H54 (cell line): ENCODE data around the gene OLFM4.

ENCODE experiments used
- DNase-seq: peaks from one replicate; pipeline ENCODE4 v3.0.0; 2011; ENCODE audit warnings: low spot score, mixed read lengths; ENCODE audit not compliant: insufficient read length
- FAIRE-seq: peaks from 3 replicates; lab custom pipeline; 2011; peaks lifted over from hg19 to GRCh38; lab: Jason Lieb, UNC
- POLR2A ChIP-seq: IDR thresholded peaks from 2 replicates; pipeline ENCODE4 v1.6.1; 2011; ENCODE audit warnings: low read depth, mild to moderate bottlenecking, low read length

Gene OLFM4

DNA sequence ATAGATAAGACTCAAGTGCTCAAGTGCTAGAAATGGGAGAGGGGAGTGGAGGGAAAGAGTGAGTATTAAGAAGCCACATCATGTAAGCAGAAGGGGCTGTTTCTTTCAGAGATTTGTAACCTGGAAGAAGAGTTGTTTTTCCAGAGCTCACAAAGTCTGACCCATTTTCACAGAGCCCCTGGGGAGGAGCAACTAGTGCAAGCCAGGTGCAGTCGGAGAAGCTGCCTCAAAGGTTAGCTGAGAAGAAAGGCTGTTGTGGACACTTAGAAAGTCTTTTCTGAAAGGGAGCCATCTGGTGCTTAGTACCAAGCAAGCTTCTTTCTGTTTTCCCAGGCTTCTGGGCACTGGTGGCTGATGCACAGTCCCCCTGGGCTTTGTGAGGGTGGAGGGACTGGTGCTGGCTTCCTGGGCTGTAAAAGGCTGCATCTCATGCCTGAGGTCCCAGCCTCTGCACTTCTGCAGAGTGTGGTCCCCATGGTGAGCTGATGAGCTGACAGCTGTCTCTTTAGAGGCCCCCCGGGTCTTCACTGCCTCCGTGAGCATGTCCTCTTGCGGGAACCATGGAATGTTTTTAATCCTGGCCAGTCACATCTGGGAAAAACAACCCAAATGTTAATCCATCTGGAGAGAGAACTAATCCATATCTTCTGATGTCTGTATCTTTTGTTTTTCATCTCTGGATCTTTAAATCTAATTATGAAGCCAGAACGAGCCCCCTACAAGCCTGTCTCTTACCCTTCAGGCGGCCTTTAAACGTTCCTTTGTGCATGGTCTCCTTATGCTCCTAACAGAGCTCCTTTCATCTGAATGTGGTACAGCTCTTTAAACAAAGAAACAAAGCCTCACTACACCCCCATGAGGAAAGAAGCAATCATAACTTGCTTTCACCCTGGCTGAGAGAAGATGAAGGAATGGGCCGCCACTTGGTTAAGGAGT is 40.2 kb downstream of the OLFM4 start:
- DNase-seq (no peak), FAIRE-seq (no peak)
- TF ChIP-seq POLR2A, result no peak

DNA sequence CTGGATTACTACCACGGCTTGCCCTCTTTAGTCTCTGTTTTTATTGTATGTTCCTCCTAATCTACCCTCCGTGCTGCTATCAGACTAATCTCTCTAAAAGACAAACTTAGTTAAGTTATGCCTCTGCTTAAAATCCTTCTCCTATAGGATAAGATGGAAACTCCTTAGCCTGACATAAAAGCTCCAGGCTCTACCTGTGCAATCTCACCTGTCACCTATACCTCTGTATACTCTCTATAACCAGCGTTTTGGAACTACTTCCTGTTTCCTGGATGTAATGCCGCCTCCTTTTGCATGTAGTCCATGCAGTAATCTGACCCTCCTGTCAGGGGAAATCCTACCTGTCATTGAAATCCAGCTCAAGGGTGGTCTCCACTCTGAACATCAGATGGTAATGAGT is 41.2 kb downstream of the OLFM4 start:
- DNase-seq, result no peak
- FAIRE-seq, result no peak
- no peak for TF ChIP-seq POLR2A

DNA sequence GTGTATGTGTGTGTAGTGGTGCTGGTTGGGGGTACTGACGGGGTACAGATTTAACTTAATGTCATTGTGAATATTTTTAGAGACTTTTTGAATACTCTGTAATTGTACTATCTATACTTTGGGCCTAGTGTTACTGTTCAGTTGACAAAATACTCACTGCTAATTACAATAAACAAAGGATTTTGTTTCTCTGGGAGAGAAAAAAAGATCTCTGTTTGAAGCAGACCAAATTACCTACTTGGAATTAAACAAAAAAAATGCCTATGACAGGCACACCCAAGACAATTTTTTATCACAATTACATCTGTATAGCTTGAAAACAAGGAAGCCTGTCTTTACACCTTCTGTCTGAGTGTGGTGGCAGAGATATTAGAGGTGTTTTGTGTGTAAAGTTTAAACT is 45.1 kb downstream of the OLFM4 start:
- DNase-seq (no peak), FAIRE-seq (no peak)
- TF ChIP-seq POLR2A, result no peak

DNA sequence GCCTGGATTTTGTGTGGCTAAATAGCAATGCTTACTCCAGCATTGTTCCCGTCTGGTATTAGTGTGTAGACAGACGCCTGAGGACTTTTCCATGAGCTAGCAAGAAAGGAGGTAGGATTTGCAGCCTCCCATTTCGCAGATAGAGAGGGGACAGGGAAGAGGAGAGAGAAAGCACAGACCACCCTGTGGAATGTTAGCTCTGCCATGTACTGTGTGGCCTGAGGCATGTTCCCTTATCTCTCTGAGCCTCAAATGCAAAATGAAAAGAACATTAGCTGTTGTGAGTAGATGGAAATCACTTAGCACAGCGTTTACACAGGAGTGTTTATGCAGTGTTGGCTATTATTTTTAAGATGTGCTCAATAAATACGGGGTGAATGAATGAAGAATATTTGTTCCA is 45.5 kb downstream of the OLFM4 start:
- DNase-seq (no peak), FAIRE-seq (no peak)
- TF ChIP-seq POLR2A, result no peak

DNA sequence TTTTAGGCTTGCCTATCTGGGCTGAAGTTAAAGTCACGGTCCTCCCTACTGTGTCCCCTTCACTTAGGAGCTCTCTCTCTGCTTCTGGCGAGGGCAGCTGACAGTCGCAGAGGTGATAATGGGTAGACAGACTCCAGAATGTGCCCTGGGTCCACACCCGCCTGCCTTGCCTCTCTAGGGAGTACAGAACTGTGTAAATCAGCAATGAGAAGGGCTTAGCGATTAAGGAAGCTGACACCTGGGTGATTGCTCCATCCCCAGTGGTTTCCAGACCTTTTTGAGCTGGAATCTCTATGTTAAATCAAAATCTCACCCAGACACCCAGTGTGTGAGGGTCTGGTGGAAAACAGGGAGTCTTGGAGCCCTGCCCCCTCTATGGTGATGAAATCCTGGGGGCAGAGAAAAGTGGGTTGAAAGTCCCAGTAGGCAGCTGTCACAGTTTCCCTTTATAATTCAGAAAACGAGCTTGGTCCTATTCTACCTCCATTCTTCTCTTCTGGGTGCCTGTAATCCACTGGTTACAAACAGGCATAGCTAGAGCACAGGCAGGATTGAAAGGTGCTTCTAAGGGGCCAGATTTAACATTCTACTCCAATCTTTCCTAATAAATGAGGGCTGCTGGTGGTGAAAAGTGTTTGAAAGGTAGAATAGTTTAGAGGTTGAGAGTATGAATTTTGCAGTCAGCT is 46.9 kb downstream of the OLFM4 start:
- no peak for DNase-seq
- FAIRE-seq, result no peak
- TF ChIP-seq POLR2A, result no peak

DNA sequence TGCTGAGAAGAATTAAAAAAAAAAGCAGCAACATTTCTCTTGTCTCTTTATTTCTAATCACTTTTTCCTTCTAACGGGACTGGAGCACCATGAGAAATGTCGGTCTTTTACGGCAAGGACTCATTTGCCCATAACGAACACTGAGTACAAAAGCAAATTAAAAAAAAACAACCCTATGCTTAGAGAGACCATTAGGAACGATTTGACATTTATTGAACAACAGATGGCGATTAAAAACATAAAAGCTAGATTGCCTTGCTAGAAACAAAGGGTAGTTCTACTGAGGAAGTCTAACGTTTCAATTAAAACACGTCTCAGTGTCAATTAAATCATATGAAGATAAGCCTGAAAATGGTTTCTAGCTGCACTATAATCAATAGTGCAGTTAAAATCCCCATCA is 51.1 kb downstream of the OLFM4 start:
- FAIRE-seq, result no peak
- DNase-seq, result no peak
- TF ChIP-seq POLR2A, result no peak

- DNase-seq (no peak), FAIRE-seq (no peak)
- no peak for TF ChIP-seq POLR2A
These were observed 60.3 kb downstream of the OLFM4 start for GRCh38 chr13:53088871-53089270.

- no peak for TF ChIP-seq POLR2A
- no peak for DNase-seq
- no peak for FAIRE-seq
These were observed 61.3 kb downstream of the OLFM4 start for GRCh38 chr13:53089951-53090350.

- no peak for TF ChIP-seq POLR2A
- FAIRE-seq (no peak), DNase-seq (no peak)
These were observed 61.8 kb downstream of the OLFM4 start for GRCh38 chr13:53090461-53090860.

GRCh38 chr13:53092931-53093330 is 64.3 kb downstream of the OLFM4 start:
- FAIRE-seq (no peak), DNase-seq (no peak)
- no peak for TF ChIP-seq POLR2A

DNA sequence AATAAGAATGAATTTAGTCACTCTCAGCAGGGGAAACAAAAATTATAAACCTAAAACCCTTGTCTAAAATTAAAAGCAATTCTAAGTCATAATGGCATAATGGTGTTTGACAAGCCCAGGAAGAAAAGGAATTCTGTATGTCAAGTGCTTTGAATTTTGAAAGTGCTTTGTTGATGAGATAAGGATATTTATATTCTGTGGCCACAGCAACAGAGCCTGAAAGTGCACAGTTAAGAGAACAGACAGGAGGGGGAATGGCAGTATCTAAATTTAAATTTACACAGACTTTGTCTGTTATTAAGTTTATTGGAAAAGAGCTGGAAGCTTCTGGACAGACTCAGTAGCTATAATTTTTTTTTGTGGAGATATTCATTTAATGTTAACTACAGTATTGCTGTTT is 69.8 kb downstream of the OLFM4 start:
- FAIRE-seq, result no peak
- TF ChIP-seq POLR2A, result no peak
- no peak for DNase-seq

- no peak for TF ChIP-seq POLR2A
- no peak for DNase-seq
- FAIRE-seq, result no peak
These were observed 71.9 kb downstream of the OLFM4 start for GRCh38 chr13:53100394-53101063.
